GM18502 (cell line): ENCODE results near the gene ANKFN1.

Source experiments
- ATAC-seq: cut with Tn5 transposase; IDR thresholded peaks from one replicate; pipeline ENCODE4 v1.9.1; 2021; ENCODE audit warnings: mild to moderate bottlenecking; ENCODE audit not compliant: unreplicated experiment, poor library complexity

The ANKFN1 gene

GRCh38 chr17:56177361-56177760 lies 24.1 kb downstream of the ANKFN1 start:
- ATAC-seq: no peak

GRCh38 chr17:56178203-56178602 lies 24.9 kb downstream of the ANKFN1 start:
- ATAC-seq: no peak

- no peak for ATAC-seq
Measured at GRCh38 chr17:56182081-56182480, 28.8 kb downstream of the ANKFN1 start.

GRCh38 chr17:56184650-56185049 lies 31.4 kb downstream of the ANKFN1 start:
- no peak for ATAC-seq

GRCh38 chr17:56185491-56186221 lies 32.4 kb downstream of the ANKFN1 start:
- ATAC-seq: no peak

- no peak for ATAC-seq
Measured at GRCh38 chr17:56186222-56186786, 33.0 kb downstream of the ANKFN1 start.

GRCh38 chr17:56203430-56203829 lies 50.2 kb downstream of the ANKFN1 start:
- ATAC-seq: no peak

- ATAC-seq: no peak
Measured at GRCh38 chr17:56206351-56206750, 53.1 kb downstream of the ANKFN1 start.

- no peak for ATAC-seq
Measured at GRCh38 chr17:56213031-56213430, 59.8 kb downstream of the ANKFN1 start.

- ATAC-seq: no peak
Measured at GRCh38 chr17:56217921-56218320, 64.6 kb downstream of the ANKFN1 start.

- no peak for ATAC-seq
Measured at GRCh38 chr17:56222255-56222654, 69.0 kb downstream of the ANKFN1 start.

- ATAC-seq: no peak
Measured at GRCh38 chr17:56230660-56231059, 77.4 kb downstream of the ANKFN1 start.

- ATAC-seq: no peak
Measured at GRCh38 chr17:56231252-56231651, 78.0 kb downstream of the ANKFN1 start.

- no peak for ATAC-seq
Measured at GRCh38 chr17:56231693-56232092, 78.4 kb downstream of the ANKFN1 start.

- ATAC-seq: no peak
Measured at GRCh38 chr17:56244268-56244890, 91.1 kb downstream of the ANKFN1 start.

GRCh38 chr17:56247816-56248215 lies 94.5 kb downstream of the ANKFN1 start:
- ATAC-seq: no peak

GRCh38 chr17:56257075-56257474 lies 103.8 kb downstream of the ANKFN1 start:
- ATAC-seq: no peak

GRCh38 chr17:56260376-56261002 lies 107.2 kb downstream of the ANKFN1 start:
- ATAC-seq: no peak

GRCh38 chr17:56262803-56263202 lies 109.5 kb downstream of the ANKFN1 start:
- no peak for ATAC-seq

- ATAC-seq: no peak
Measured at GRCh38 chr17:56269556-56270389, 116.5 kb downstream of the ANKFN1 start.
